K562 (cell line): ENCODE results near the gene PHLPP2. TPM values are rescaled to one million over a fixed set of nuclear protein-coding genes. Genes with fewer than 3 reads are reported as not detected.

Experiments
- ATAC-seq: fragments of 200-7000 bp; cut with Tn5 transposase; 3 replicates; pipeline ENCODE4 v1.9.1; 2020; ENCODE audit warnings: moderate library complexity
- BruUV-seq: library from RNA; stranded (reverse); fragments of 400-500 nt; replicated peaks from 2 replicates; lab custom pipeline; 2021; lab: Mats Ljungman, UMichigan
- CTCF ChIA-PET: fragments of 300-600 bp; formaldehyde crosslinking; extraction: SDS; loops from one replicate; lab custom pipeline; 2021; ENCODE audit warnings: low intra/inter-chr PET ratio; lab: Yijun Ruan, JAX
- POLR2A ChIA-PET: fragments of 300-600, 350-650 bp; sonication (Branson Sonifier 250); formaldehyde crosslinking; extraction: SDS; loops from one replicate; lab custom pipeline; 2021; ENCODE audit warnings: antibody characterized with exemption, inconsistent platforms; lab: Yijun Ruan, JAX
- DNase-seq, 4 experiments: peaks; one replicate each; pipeline versions ENCODE4 v3.0.0 to v3.0.0-alpha.2; 2011 to 2018; ENCODE audit warnings: low spot score in 3 of 4, mixed read lengths in 3 of 4; ENCODE audit errors: extremely low read depth in 1 of 4
- FAIRE-seq: peaks from 2 replicates; lab custom pipeline; 2011; peaks lifted over from hg19 to GRCh38; lab: Jason Lieb, UNC
- H2AFZ ChIP-seq: 2 replicates; pipeline ENCODE4 v1.6.0; 2011; ENCODE audit warnings: low read depth, low read length, control low read depth, inconsistent platforms
- H3K27ac ChIP-seq: fragments of 200-600 bp; 3 replicates; pipeline ENCODE4 v1.8.0; 2011; ENCODE audit warnings: low read depth, mild to moderate bottlenecking, control low read depth, inconsistent platforms, low read length, moderate library complexity, mixed read lengths; ENCODE audit errors: extremely low read depth
- H3K27me3 ChIP-seq, 2 experiments: fragments of 300-600 bp in 1 of 2; 2 replicates in 1 of 2; 3 replicates in 1 of 2; pipeline versions ENCODE4 v1.6.0 to v1.8.0; 2011; ENCODE audit warnings: inconsistent platforms in 2 of 2, low read length in 2 of 2, mild to moderate bottlenecking in 1 of 2, mixed read lengths in 1 of 2, moderate library complexity in 1 of 2; ENCODE audit not compliant: control insufficient read depth in 2 of 2, insufficient read depth in 2 of 2
- H3K36me3 ChIP-seq: fragments of 300-600 bp; 3 replicates; pipeline ENCODE4 v1.8.0; 2011; ENCODE audit warnings: mild to moderate bottlenecking, low read length, inconsistent platforms; ENCODE audit not compliant: control insufficient read depth, insufficient read depth
- H3K4me1 ChIP-seq, 2 experiments: fragments of 200-600 bp in 1 of 2; replicated peaks in 1 of 2; 2 replicates in 1 of 2; 3 replicates in 1 of 2; pipeline versions ENCODE4 v1.5.1 to v1.8.0; 2011; ENCODE audit warnings: inconsistent platforms in 2 of 2, low read length in 2 of 2, mild to moderate bottlenecking in 1 of 2, mixed read lengths in 1 of 2, moderate library complexity in 1 of 2; ENCODE audit not compliant: control insufficient read depth in 2 of 2, insufficient read depth in 2 of 2
- H3K4me2 ChIP-seq: 2 replicates; pipeline ENCODE4 v1.6.1; 2011; ENCODE audit warnings: low read length, control low read depth, inconsistent platforms, mixed read lengths; ENCODE audit not compliant: insufficient read depth
- H3K4me3 ChIP-seq: fragments of 200-600 bp; sonication (generic), shearing (Covaris generic); 2 replicates; pipeline ENCODE4 v1.5.1; 2016; ENCODE audit warnings: control low read depth, inconsistent platforms
- H3K79me2 ChIP-seq: fragments of 200-600 bp; 3 replicates; pipeline ENCODE4 v1.8.0; 2011; ENCODE audit warnings: low read length, inconsistent platforms; ENCODE audit not compliant: control insufficient read depth, insufficient read depth
- H3K9ac ChIP-seq, 2 experiments: 2 replicates each; pipeline versions ENCODE4 v1.6.0 to v1.6.1; 2011; ENCODE audit warnings: low read depth in 2 of 2, low read length in 2 of 2, control low read depth in 1 of 2, inconsistent platforms in 1 of 2, mild to moderate bottlenecking in 1 of 2, mixed read lengths in 1 of 2; ENCODE audit not compliant: insufficient read depth in 1 of 2
- H3K9me1 ChIP-seq: one replicate; pipeline ENCODE4 v1.6.0; 2011; ENCODE audit warnings: inconsistent platforms, mild to moderate bottlenecking, low read length, moderate library complexity; ENCODE audit not compliant: control insufficient read depth, insufficient read depth
- H3K9me3 ChIP-seq: replicated peaks from 2 replicates; pipeline ENCODE4 v1.5.1; 2011; ENCODE audit warnings: low read depth, low read length, inconsistent platforms; ENCODE audit not compliant: control insufficient read depth, insufficient read depth
- H4K20me1 ChIP-seq: replicated peaks from 2 replicates; pipeline ENCODE4 v1.6.1; 2011; ENCODE audit warnings: low read length, inconsistent platforms, mixed read lengths; ENCODE audit not compliant: control insufficient read depth, insufficient read depth
- ARID2 ChIP-seq: fragments of 450-650 bp; IDR thresholded peaks from 2 replicates; pipeline ENCODE4 v1.6.1; 2017; ENCODE audit warnings: antibody characterized with exemption, mild to moderate bottlenecking
- BMI1 ChIP-seq: fragments of 150-350 bp; IDR thresholded peaks from 2 replicates; pipeline ENCODE4 v1.6.1; 2014; ENCODE audit warnings: low read length
- CREM ChIP-seq: IDR thresholded peaks from 2 replicates; pipeline ENCODE4 v1.6.1; 2014; ENCODE audit warnings: antibody characterized with exemption, low read depth
- DDX20 ChIP-seq: fragments of 450-650 bp; IDR thresholded peaks from 2 replicates; pipeline ENCODE4 v1.6.1; 2016; ENCODE audit warnings: missing genetic modification characterization, low read depth, mild to moderate bottlenecking, missing compliant biosample characterization, moderate library complexity
- HDAC3 ChIP-seq: fragments of 450-650 bp; IDR thresholded peaks from 2 replicates; pipeline ENCODE4 v1.6.1; 2018; ENCODE audit warnings: borderline replicate concordance, mild to moderate bottlenecking, moderate library complexity; ENCODE audit not compliant: partially characterized antibody
- LEF1 ChIP-seq: fragments of 450-650 bp; IDR thresholded peaks from 2 replicates; pipeline ENCODE4 v1.6.1; 2016; ENCODE audit warnings: mild to moderate bottlenecking
- MEF2D ChIP-seq: conservative IDR thresholded peaks from 2 replicates; pipeline ENCODE4 v1.6.1; 2016; ENCODE audit warnings: low read depth, missing genetic modification characterization, missing compliant biosample characterization
- ZNF24 ChIP-seq: fragments of 450-650 bp; IDR thresholded peaks from 2 replicates; pipeline ENCODE4 v1.6.1; 2016
- ZNF354B ChIP-seq: fragments of 250-450 bp; sonication (Bioruptor Pico); IDR thresholded peaks from 2 replicates; pipeline ENCODE4 v1.4.0; 2020
- ZNF436 ChIP-seq: fragments of 250-450, 450-650 bp; sonication (Bioruptor Pico); formaldehyde crosslinking; IDR thresholded peaks from 2 replicates; pipeline ENCODE4 v1.7.0; 2020; ENCODE audit warnings: mild to moderate bottlenecking
- ZNF57 ChIP-seq: fragments of 450-650 bp; formaldehyde crosslinking; IDR thresholded peaks from 2 replicates; pipeline ENCODE4 v1.4.0; 2020; ENCODE audit warnings: mild to moderate bottlenecking, moderate library complexity
- ZNF668 ChIP-seq: fragments of 250-450 bp; sonication (Bioruptor Pico); IDR thresholded peaks from 2 replicates; pipeline ENCODE4 v1.8.0; 2022; ENCODE audit warnings: mild to moderate bottlenecking, inconsistent platforms
- WGBS: fragments of 100-300 bp; shearing (Covaris generic); methylation state at CpG from one replicate; pipeline ENCODE4 v1.1.6; 2016; ENCODE audit warnings: low coverage, mixed read lengths; ENCODE audit not compliant: insufficient coverage; ENCODE audit errors: missing lambda C conversion rate; 5-methylcytosine and 5-hydroxymethylcytosine counted together
- in situ Hi-C: fragments of 300-500 bp; cut with MboI; formaldehyde crosslinking; loops from 4 replicates; pipeline ENCODE4 v1.15.0; 2018; ENCODE audit warnings: inconsistent platforms, mixed read lengths
- intact Hi-C: fragments of 100-400 bp; cut with micrococcal nuclease; formaldehyde crosslinking; loops from 2 replicates; pipeline ENCODE4 v1.14.2; 2022
- polyA plus RNA-seq, 8 experiments: library from polyadenylated mRNA; depleted of rRNA in 4 of 8; stranded (reverse) in 5 of 8; unstranded in 3 of 8; fragments of >200 nt; fragmentation: Nextera tagmentation in 2 of 8; fragmentation: Illumina TruSeq in 1 of 8; extraction: Ambion mirVana in 2 of 8; extraction: Trizol in 1 of 8; gene quantifications; 2 replicates each; pipeline versions ENCODE4 v1.2.1 to v1.2.3, GENCODE V29; 2011 to 2014; ENCODE audit warnings: inconsistent platforms in 1 of 8, missing spikeins in 1 of 8
- total RNA-seq, 7 experiments: library from RNA; depleted of rRNA in 6 of 7; stranded (reverse); fragments of >200 nt in 6 of 7; fragmentation: Illumina TruSeq in 2 of 7; extraction: Trizol in 2 of 7; gene quantifications; 2 replicates each; pipeline versions ENCODE4 v1.2.1 to v1.2.3, GENCODE V29; 2011 to 2021; ENCODE audit warnings: low replicate concordance in 1 of 7
- TF ChIP-seq, protein P1 (sequence below): fragments of 450-650 bp; IDR thresholded peaks from 2 replicates; pipeline ENCODE4 v1.6.1; 2016; ENCODE audit warnings: low read depth, mild to moderate bottlenecking, moderate library complexity
- TF ChIP-seq, protein P2 (sequence below): fragments of 250-450 bp; sonication (Bioruptor Pico); IDR thresholded peaks from 2 replicates; pipeline ENCODE4 v1.8.0; 2022; ENCODE audit warnings: inconsistent platforms
- TF ChIP-seq, protein P3 (sequence below): fragments of 250-450 bp; sonication (Bioruptor Pico); IDR thresholded peaks from 2 replicates; pipeline ENCODE4 v1.9.0; 2021; ENCODE audit warnings: mild to moderate bottlenecking
- TF ChIP-seq, protein P4 (sequence below): fragments of 450-650 bp; IDR thresholded peaks from 2 replicates; pipeline ENCODE4 v1.6.1; 2016
- TF ChIP-seq, protein P5 (sequence below): fragments of 250-450 bp; sonication (Bioruptor Pico); IDR thresholded peaks from 2 replicates; pipeline ENCODE4 v1.5.0; 2022; ENCODE audit warnings: mild to moderate bottlenecking
- TF ChIP-seq, protein P6 (sequence below): sonication (generic); formaldehyde crosslinking; IDR thresholded peaks from 2 replicates; pipeline ENCODE4 v1.8.1; 2022; ENCODE audit warnings: missing genetic modification reagents

The PHLPP2 gene
- total and polyA plus RNA-seq, 9 of the 15 experiments (the other 6 are each of a cell fraction or from before 2014, with no cell fraction given) = 0.60 to 7.1 (median 2.6) TPM

DNA sequence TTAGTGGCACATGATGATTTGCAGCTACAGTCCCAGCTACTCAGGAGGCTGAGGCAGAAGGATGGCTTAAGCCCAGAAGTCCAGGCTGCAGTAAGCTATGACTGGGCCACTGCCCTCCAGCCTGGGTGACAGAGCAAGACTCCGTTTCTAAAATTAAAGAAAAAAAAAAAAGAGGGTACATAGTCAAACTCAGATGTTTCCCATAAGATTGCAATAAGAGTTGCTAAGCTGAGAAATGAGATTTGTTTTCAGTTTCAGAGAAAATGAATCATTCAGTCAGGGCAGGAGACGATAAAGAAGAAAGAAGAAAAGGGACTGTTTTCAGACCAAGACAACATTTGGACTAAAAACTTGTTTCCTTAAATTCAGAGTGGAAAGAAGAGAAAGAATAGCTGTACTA lies 30.2 kb upstream of the PHLPP2 start:
- CTCF ChIA-PET = interaction anchor here (1.0 kb wide), 1 partner anchor 8 kb away, joined by 4 read pairs; no protein-coding TSS in a partner anchor
- H3K27me3 ChIP-seq = no peaks in the 10 kb centered on the region
- in situ Hi-C loops (no loop called here), intact Hi-C loops (no loop called here)
- no peak for FAIRE-seq
- H3K36me3 ChIP-seq = peaks cover 83% of the 10 kb centered on the region
- no peak for ATAC-seq
- no TSS peak for BruUV-seq
- POLR2A ChIA-PET = no interaction called here
- no peaks in the 10 kb centered on the region for H4K20me1 ChIP-seq
- WGBS = 76% methylated on average over 1 of the region's 2 CpGs
- TF ChIP-seq HDAC3 (no peak), ZNF436 (CRISPR knock-in tag) (no peak), DDX20 (tag) (no peak), BMI1 (no peak), ARID2 (no peak), LEF1 (no peak), ZNF354B (CRISPR knock-in tag) (no peak), ZNF24 (no peak), MEF2D (tag) (no peak), CREM (no peak), ZNF57 (CRISPR knock-in tag) (no peak), ZNF668 (CRISPR knock-in tag) (no peak)
- TF ChIP-seq, protein P1, sequence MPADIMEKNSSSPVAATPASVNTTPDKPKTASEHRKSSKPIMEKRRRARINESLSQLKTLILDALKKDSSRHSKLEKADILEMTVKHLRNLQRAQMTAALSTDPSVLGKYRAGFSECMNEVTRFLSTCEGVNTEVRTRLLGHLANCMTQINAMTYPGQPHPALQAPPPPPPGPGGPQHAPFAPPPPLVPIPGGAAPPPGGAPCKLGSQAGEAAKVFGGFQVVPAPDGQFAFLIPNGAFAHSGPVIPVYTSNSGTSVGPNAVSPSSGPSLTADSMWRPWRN = no peak
- TF ChIP-seq, protein P2, sequence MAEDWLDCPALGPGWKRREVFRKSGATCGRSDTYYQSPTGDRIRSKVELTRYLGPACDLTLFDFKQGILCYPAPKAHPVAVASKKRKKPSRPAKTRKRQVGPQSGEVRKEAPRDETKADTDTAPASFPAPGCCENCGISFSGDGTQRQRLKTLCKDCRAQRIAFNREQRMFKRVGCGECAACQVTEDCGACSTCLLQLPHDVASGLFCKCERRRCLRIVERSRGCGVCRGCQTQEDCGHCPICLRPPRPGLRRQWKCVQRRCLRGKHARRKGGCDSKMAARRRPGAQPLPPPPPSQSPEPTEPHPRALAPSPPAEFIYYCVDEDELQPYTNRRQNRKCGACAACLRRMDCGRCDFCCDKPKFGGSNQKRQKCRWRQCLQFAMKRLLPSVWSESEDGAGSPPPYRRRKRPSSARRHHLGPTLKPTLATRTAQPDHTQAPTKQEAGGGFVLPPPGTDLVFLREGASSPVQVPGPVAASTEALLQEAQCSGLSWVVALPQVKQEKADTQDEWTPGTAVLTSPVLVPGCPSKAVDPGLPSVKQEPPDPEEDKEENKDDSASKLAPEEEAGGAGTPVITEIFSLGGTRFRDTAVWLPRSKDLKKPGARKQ = no peak
- TF ChIP-seq, protein P3, sequence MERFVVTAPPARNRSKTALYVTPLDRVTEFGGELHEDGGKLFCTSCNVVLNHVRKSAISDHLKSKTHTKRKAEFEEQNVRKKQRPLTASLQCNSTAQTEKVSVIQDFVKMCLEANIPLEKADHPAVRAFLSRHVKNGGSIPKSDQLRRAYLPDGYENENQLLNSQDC (CRISPR knock-in tag) = no peak
- TF ChIP-seq, protein P4, sequence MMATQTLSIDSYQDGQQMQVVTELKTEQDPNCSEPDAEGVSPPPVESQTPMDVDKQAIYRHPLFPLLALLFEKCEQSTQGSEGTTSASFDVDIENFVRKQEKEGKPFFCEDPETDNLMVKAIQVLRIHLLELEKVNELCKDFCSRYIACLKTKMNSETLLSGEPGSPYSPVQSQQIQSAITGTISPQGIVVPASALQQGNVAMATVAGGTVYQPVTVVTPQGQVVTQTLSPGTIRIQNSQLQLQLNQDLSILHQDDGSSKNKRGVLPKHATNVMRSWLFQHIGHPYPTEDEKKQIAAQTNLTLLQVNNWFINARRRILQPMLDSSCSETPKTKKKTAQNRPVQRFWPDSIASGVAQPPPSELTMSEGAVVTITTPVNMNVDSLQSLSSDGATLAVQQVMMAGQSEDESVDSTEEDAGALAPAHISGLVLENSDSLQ = no peak
- TF ChIP-seq, protein P5, sequence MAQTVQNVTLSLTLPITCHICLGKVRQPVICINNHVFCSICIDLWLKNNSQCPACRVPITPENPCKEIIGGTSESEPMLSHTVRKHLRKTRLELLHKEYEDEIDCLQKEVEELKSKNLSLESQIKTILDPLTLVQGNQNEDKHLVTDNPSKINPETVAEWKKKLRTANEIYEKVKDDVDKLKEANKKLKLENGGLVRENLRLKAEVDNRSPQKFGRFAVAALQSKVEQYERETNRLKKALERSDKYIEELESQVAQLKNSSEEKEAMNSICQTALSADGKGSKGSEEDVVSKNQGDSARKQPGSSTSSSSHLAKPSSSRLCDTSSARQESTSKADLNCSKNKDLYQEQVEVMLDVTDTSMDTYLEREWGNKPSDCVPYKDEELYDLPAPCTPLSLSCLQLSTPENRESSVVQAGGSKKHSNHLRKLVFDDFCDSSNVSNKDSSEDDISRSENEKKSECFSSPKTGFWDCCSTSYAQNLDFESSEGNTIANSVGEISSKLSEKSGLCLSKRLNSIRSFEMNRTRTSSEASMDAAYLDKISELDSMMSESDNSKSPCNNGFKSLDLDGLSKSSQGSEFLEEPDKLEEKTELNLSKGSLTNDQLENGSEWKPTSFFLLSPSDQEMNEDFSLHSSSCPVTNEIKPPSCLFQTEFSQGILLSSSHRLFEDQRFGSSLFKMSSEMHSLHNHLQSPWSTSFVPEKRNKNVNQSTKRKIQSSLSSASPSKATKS (CRISPR knock-in tag) = no peak
- TF ChIP-seq, protein P6, sequence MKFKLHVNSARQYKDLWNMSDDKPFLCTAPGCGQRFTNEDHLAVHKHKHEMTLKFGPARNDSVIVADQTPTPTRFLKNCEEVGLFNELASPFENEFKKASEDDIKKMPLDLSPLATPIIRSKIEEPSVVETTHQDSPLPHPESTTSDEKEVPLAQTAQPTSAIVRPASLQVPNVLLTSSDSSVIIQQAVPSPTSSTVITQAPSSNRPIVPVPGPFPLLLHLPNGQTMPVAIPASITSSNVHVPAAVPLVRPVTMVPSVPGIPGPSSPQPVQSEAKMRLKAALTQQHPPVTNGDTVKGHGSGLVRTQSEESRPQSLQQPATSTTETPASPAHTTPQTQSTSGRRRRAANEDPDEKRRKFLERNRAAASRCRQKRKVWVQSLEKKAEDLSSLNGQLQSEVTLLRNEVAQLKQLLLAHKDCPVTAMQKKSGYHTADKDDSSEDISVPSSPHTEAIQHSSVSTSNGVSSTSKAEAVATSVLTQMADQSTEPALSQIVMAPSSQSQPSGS (CRISPR knock-in tag) = no peak
- no peak overlapping the region for H2AFZ ChIP-seq
- H3K79me2 ChIP-seq = no peaks in the 10 kb centered on the region
- no peak for DNase-seq
- H3K9me3 ChIP-seq = no peaks in the 10 kb centered on the region
- H3K4me2 ChIP-seq = no peak overlapping the region
- no peak overlapping the region for H3K27ac ChIP-seq
- H3K9me1 ChIP-seq = no peaks in the 10 kb centered on the region
- H3K9ac ChIP-seq = no peak overlapping the region
- no peak overlapping the region for H3K4me3 ChIP-seq
- no peaks in the 10 kb centered on the region for H3K4me1 ChIP-seq
